Esophagus muscularis mucosa (tissue), 4 donors: Measurements from ENCODE around the gene WBP2.

Source experiments
- CTCF ChIP-seq, 3 experiments: fragments of 200-600 bp in 2 of 3; fragments of 450-650 bp in 1 of 3; sonication (generic) in 2 of 3; IDR thresholded peaks; one replicate each; pipeline ENCODE4 v1.5.1; 2017 to 2019; ENCODE audit warnings: antibody characterized with exemption in 3 of 3, mild to moderate bottlenecking in 2 of 3, moderate library complexity in 1 of 3
- EP300 ChIP-seq: sonication (generic); formaldehyde crosslinking; IDR thresholded peaks from one replicate; pipeline ENCODE4 v1.6.1; 2017; ENCODE audit warnings: antibody characterized with exemption
- POLR2A ChIP-seq: fragments of 450-650 bp; IDR thresholded peaks from one replicate; pipeline ENCODE4 v1.6.1; 2017; ENCODE audit warnings: antibody characterized with exemption, moderate library complexity, mild to moderate bottlenecking, low read depth
- POLR2AphosphoS5 ChIP-seq, 2 donors: sonication (generic); formaldehyde crosslinking; IDR thresholded peaks; one replicate each; pipeline ENCODE4 v1.6.1; 2017; ENCODE audit warnings: antibody characterized with exemption in 2 of 2

- no peak for TF ChIP-seq CTCF (IDR thresholded peaks at IDR 0.05)
- TF ChIP-seq POLR2A, result no peak
- TF ChIP-seq POLR2AphosphoS5 (IDR thresholded peaks at IDR 0.05), result no peak
- TF ChIP-seq EP300, result no peak
Observed at GRCh38 chr17:75815399-75815798, 39.7 kb downstream of the WBP2 start.
